ENCODE data around the gene CXCR4. TPM values are rescaled to one million over a fixed set of nuclear protein-coding genes. Genes with fewer than 3 reads are reported as not detected.
"Not testable (repeated sequence)": the region's sequence is repeated elsewhere in the genome, so short reads cannot be mapped to it uniquely, and the experiment has no call there.

The CXCR4 gene
- total and polyA plus RNA-seq, 2 experiments from 2014 or later: 0.16 TPM; not detected in 1

DNA sequence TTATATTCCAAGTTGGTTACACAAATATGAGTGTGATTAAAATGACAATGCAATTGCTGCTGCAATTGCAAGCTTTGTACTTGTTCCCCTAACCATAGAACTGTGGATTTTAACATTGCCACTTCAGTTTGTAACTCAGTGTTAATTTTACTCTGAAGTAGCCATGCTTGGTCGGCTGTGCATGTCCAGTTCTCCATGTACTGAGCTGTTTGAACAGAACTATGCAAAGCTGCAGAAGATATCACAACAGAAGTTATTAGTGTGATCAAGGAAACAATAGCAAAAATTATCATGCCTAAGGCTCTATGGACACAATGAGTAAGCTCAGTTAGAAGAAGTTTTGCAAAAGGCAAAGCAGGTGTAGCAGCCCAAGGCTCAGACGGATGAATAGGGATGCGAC is 45.3 kb downstream of the CXCR4 start:
- in situ Hi-C loops (cut with MboI): no loop called here
- H4K20me1 ChIP-seq (ENCODE audit: insufficient read depth): no peaks in the 10 kb centered on the region
- 39 to 42% methylated on average over 3 of the region's 3 CpGs for WGBS, 2 experiments (ENCODE audit: low coverage in 1 of 2, low lambda C conversion rate in 2 of 2, missing lambda C conversion rate in 2 of 2)
- no peak overlapping the region for H3K4me3 ChIP-seq
- no peak overlapping the region for H2AFZ ChIP-seq
- H3K36me3 ChIP-seq (ENCODE audit: low read depth): no peaks in the 10 kb centered on the region
- H3K4me1 ChIP-seq (ENCODE audit: insufficient read depth): no peaks in the 10 kb centered on the region
- H3K9ac ChIP-seq: no peak overlapping the region
- H3K9me2 ChIP-seq (ENCODE audit: insufficient read depth): no peaks in the 10 kb centered on the region
- no peaks in the 10 kb centered on the region for H3F3A ChIP-seq (ENCODE audit: insufficient read depth)
- H3K4me2 ChIP-seq (ENCODE audit: unreplicated experiment): no peak overlapping the region
- no peak for TF ChIP-seq EZH2phosphoT487 (IDR thresholded peaks at IDR 0.05; ENCODE audit: insufficient read depth, low read depth)
- TF ChIP-seq EZH2 (IDR thresholded peaks at IDR 0.05; ENCODE audit: insufficient read depth, poor library complexity, severe bottlenecking): no peak
- H3K9me3 ChIP-seq (ENCODE audit: low read depth): no peaks in the 10 kb centered on the region
- no peak overlapping the region for H3K27ac ChIP-seq
- no peaks in the 10 kb centered on the region for H3K79me2 ChIP-seq (ENCODE audit: insufficient read depth)
- no peaks in the 10 kb centered on the region; the same call in 1 of the 2 replicates for H3K27me3 ChIP-seq (replicated peaks; ENCODE audit: insufficient read depth)
- no peak for DNase-seq

DNA sequence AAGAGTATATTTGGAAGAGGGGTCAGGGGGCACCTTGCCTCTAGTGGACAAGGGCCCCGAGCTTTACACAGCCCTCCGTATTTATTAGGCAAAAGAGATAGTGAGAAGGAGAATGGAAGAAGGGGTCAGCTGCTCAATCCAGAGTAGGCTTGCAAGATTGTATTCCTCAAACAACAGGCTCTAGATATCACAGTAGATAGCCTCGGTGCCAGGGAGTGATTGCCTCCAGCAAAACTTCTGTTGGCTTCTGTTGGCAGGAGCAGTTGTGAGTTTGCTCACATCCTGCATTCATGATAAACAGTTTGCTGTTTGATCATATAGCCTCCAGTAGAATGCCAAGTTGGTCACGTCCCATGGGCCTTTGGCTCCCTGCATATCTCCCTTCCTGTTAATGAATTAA is 46.1 kb downstream of the CXCR4 start:
- H3K9me2 ChIP-seq (ENCODE audit: insufficient read depth); DNase-seq; H2AFZ ChIP-seq; H3K4me3 ChIP-seq; H3K79me2 ChIP-seq (ENCODE audit: insufficient read depth); H3K27ac ChIP-seq; H3K9me3 ChIP-seq (ENCODE audit: low read depth); H3K4me1 ChIP-seq (ENCODE audit: insufficient read depth); H3K36me3 ChIP-seq (ENCODE audit: low read depth); H3K9ac ChIP-seq; H4K20me1 ChIP-seq (ENCODE audit: insufficient read depth); in situ Hi-C loops (cut with MboI); H3K27me3 ChIP-seq (replicated peaks; ENCODE audit: insufficient read depth); H3F3A ChIP-seq (ENCODE audit: insufficient read depth); H3K4me2 ChIP-seq (ENCODE audit: unreplicated experiment): not testable (repeated sequence)
- WGBS, 2 experiments (ENCODE audit: low coverage in 1 of 2, low lambda C conversion rate in 2 of 2, missing lambda C conversion rate in 2 of 2): 29 to 32% methylated on average over 4 of the region's 4 CpGs

- no peak for DNase-seq
- Histone ChIP-seq H3K4me2 (ENCODE audit: unreplicated experiment) (no peak overlapping the region), H3K4me3 (no peak overlapping the region), H2AFZ (no peak overlapping the region), H3K27ac (no peak overlapping the region), H3K9me2 (ENCODE audit: insufficient read depth) (no peaks in the 10 kb centered on the region), H4K20me1 (ENCODE audit: insufficient read depth) (no peaks in the 10 kb centered on the region), H3K9me3 (ENCODE audit: low read depth) (no peaks in the 10 kb centered on the region), H3K27me3 (replicated peaks; ENCODE audit: insufficient read depth) (no peaks in the 10 kb centered on the region; the same call in 1 of the 2 replicates), H3K9ac (no peak overlapping the region), H3K36me3 (ENCODE audit: low read depth) (no peaks in the 10 kb centered on the region), H3K79me2 (ENCODE audit: insufficient read depth) (no peaks in the 10 kb centered on the region), H3F3A (ENCODE audit: insufficient read depth) (no peaks in the 10 kb centered on the region), H3K4me1 (ENCODE audit: insufficient read depth) (no peaks in the 10 kb centered on the region)
- 80 to 85% methylated on average over 4 of the region's 4 CpGs for WGBS, 2 experiments (ENCODE audit: low coverage in 1 of 2, low lambda C conversion rate in 2 of 2, missing lambda C conversion rate in 2 of 2)
- TF ChIP-seq EZH2phosphoT487 (IDR thresholded peaks at IDR 0.05; ENCODE audit: insufficient read depth, low read depth) (no peak), EZH2 (IDR thresholded peaks at IDR 0.05; ENCODE audit: insufficient read depth, poor library complexity, severe bottlenecking) (no peak)
- in situ Hi-C loops (cut with MboI): no loop called here
Observed at GRCh38 chr2:136070913-136071312, 47.0 kb downstream of the CXCR4 start.

- Histone ChIP-seq H2AFZ (no peak overlapping the region), H4K20me1 (ENCODE audit: insufficient read depth) (no peaks in the 10 kb centered on the region), H3K27ac (no peak overlapping the region), H3K4me3 (no peak overlapping the region), H3K9me3 (ENCODE audit: low read depth) (no peaks in the 10 kb centered on the region), H3K79me2 (ENCODE audit: insufficient read depth) (no peaks in the 10 kb centered on the region), H3F3A (ENCODE audit: insufficient read depth) (no peaks in the 10 kb centered on the region), H3K9ac (no peak overlapping the region), H3K4me2 (ENCODE audit: unreplicated experiment) (no peak overlapping the region), H3K9me2 (ENCODE audit: insufficient read depth) (no peaks in the 10 kb centered on the region), H3K4me1 (ENCODE audit: insufficient read depth) (no peaks in the 10 kb centered on the region), H3K36me3 (ENCODE audit: low read depth) (no peaks in the 10 kb centered on the region), H3K27me3 (replicated peaks; ENCODE audit: insufficient read depth) (no peaks in the 10 kb centered on the region; the same call in 1 of the 2 replicates)
- no peak for DNase-seq
- in situ Hi-C loops (cut with MboI): no loop called here
- WGBS, 2 experiments (ENCODE audit: low coverage in 1 of 2, low lambda C conversion rate in 2 of 2, missing lambda C conversion rate in 2 of 2): 59 to 76% methylated on average over 3 of the region's 3 CpGs
- TF ChIP-seq EZH2 (IDR thresholded peaks at IDR 0.05; ENCODE audit: insufficient read depth, poor library complexity, severe bottlenecking) (no peak), EZH2phosphoT487 (IDR thresholded peaks at IDR 0.05; ENCODE audit: insufficient read depth, low read depth) (no peak)
Observed at GRCh38 chr2:136069773-136070172, 48.2 kb downstream of the CXCR4 start.

DNA sequence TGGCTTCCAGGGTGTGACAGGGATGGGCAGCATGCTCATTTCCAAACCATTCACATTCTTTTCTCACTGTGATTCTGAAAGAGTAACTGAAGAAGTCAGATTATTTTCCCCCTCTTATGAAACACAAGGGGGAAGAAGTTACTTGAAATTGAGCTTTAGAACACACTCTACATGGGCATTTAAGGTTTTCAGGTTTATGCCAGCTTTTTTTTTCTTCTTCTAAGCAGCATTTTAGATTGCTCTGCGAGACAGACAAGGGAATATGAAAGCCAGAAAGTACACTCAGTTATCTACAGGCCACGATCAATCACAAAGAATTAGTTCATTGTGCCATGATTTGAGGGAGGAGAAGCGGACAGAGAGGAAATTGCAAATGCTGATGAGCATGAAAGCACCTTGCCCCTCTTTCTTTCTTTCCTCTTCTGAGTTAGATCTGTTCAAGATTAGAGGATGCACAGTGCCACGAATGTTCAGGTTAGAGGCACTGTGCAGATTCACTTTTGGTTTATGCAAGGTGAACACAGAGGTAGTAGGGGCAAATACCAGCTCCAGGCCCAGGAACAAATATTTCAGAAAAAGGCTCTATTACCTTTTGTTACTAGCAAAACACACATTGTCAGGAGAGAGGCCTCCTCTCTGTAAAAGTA is 49.2 kb downstream of the CXCR4 start:
- no peaks in the 10 kb centered on the region for H3K4me1 ChIP-seq (ENCODE audit: insufficient read depth)
- H3K9ac ChIP-seq: no peak overlapping the region
- no peak overlapping the region for H2AFZ ChIP-seq
- no peaks in the 10 kb centered on the region for H3F3A ChIP-seq (ENCODE audit: insufficient read depth)
- WGBS, 2 experiments (ENCODE audit: low coverage in 1 of 2, low lambda C conversion rate in 2 of 2, missing lambda C conversion rate in 2 of 2): 6 to 9% methylated on average over 4 of the region's 4 CpGs
- TF ChIP-seq EZH2 (IDR thresholded peaks at IDR 0.05; ENCODE audit: insufficient read depth, poor library complexity, severe bottlenecking) (no peak), EZH2phosphoT487 (IDR thresholded peaks at IDR 0.05; ENCODE audit: insufficient read depth, low read depth) (no peak)
- no peak overlapping the region for H3K4me3 ChIP-seq
- DNase-seq: no peak
- no peaks in the 10 kb centered on the region for H3K79me2 ChIP-seq (ENCODE audit: insufficient read depth)
- no peaks in the 10 kb centered on the region; the same call in 1 of the 2 replicates for H3K27me3 ChIP-seq (replicated peaks; ENCODE audit: insufficient read depth)
- H3K36me3 ChIP-seq (ENCODE audit: low read depth): no peaks in the 10 kb centered on the region
- in situ Hi-C loops (cut with MboI): no loop called here
- no peak overlapping the region for H3K4me2 ChIP-seq (ENCODE audit: unreplicated experiment)
- H3K27ac ChIP-seq: no peak overlapping the region
- no peaks in the 10 kb centered on the region for H3K9me3 ChIP-seq (ENCODE audit: low read depth)
- H3K9me2 ChIP-seq (ENCODE audit: insufficient read depth): no peaks in the 10 kb centered on the region
- H4K20me1 ChIP-seq (ENCODE audit: insufficient read depth): no peaks in the 10 kb centered on the region
